HG02571 (cell line): ENCODE measurements around the gene LMNA.

Experiments used
- ATAC-seq: cut with Tn5 transposase; IDR thresholded peaks from one replicate; pipeline ENCODE4 v1.9.1; 2021; ENCODE audit warnings: mild to moderate bottlenecking, moderate library complexity; ENCODE audit not compliant: unreplicated experiment

LMNA gene

DNA sequence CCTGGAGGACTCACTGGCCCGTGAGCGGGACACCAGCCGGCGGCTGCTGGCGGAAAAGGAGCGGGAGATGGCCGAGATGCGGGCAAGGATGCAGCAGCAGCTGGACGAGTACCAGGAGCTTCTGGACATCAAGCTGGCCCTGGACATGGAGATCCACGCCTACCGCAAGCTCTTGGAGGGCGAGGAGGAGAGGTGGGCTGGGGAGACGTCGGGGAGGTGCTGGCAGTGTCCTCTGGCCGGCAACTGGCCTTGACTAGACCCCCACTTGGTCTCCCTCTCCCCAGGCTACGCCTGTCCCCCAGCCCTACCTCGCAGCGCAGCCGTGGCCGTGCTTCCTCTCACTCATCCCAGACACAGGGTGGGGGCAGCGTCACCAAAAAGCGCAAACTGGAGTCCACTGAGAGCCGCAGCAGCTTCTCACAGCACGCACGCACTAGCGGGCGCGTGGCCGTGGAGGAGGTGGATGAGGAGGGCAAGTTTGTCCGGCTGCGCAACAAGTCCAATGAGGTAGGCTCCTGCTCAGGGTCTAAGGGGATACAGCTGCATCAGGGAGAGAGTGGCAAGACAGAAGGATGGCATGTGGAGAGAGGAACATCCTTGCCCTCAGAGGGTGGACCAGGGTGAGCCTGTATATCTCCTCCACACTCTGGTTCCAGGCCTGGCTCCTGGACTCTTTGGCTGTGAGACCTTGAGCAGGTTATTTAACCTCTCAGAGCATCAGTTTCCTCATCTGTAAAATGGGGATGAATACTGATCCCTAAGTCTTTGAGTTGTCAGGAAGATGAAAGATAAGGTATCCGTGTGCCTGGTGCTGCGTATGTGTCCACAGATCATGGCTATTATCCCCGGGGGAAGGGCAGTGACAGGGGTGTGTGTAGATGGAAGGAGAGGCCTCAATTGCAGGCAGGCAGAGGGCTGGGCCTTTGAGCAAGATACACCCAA, 21.7 kb downstream of the LMNA start:
- ATAC-seq, result no peak

DNA sequence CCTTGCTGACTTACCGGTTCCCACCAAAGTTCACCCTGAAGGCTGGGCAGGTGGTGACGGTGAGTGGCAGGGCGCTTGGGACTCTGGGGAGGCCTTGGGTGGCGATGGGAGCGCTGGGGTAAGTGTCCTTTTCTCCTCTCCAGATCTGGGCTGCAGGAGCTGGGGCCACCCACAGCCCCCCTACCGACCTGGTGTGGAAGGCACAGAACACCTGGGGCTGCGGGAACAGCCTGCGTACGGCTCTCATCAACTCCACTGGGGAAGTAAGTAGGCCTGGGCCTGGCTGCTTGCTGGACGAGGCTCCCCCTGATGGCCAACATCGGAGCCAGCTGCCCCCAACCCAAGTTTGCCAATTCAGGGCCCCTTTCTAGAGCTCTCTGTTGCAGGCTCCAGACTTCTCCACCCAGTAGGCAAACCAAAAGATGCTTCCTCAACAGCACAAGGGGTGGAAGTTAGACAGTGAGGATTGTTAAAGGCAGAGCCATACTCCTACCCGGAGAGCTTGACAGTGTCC, 22.5 kb downstream of the LMNA start:
- no peak for ATAC-seq

DNA sequence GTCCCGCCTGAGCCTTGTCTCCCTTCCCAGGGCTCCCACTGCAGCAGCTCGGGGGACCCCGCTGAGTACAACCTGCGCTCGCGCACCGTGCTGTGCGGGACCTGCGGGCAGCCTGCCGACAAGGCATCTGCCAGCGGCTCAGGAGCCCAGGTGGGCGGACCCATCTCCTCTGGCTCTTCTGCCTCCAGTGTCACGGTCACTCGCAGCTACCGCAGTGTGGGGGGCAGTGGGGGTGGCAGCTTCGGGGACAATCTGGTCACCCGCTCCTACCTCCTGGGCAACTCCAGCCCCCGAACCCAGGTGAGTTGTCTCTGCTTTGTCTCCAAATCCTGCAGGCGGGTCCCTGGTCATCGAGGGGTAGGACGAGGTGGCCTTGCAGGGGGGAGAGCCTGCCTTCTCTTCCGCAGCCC, 24.0 kb downstream of the LMNA start:
- no peak for ATAC-seq

DNA sequence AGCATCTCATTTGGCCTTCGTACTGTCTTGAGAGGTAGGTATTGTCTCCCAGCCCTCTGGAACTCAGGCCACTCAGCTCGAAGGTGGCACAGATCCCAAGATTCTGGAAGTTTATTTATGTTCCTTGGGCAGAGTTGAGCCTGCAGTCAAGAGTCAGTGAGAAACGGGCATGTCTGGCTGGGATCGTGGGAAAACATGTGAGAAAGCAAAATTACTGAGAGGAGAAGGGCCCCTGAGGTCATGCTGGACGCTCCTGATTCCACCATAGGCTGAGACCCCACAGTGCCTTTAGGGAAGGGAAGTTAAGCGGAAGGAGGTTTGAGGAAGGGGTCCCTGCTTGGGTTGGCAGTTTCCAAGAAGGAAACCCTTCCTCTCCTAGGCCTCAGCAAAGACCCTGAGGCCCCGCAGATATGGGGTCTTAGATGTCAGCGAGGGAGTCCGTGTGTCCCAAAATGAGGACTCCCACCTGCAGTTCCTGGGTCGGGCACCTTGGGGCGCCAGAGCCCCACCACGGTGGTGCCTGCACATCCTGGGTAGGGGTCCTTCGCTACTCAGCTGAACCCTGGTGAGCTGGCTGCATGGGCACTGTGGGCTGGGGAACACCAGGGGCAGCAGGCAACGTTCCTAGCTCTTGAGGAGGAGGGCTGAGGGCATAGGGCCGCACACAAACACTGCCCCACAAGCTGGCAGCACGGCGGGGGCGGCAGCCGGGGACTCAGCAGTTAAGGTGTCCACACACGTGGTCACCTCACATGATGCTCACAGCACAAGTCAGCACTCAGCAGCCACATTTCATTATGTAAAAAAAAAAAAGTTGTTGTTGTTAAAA, 26.6 kb downstream of the LMNA start:
- no peak for ATAC-seq

DNA sequence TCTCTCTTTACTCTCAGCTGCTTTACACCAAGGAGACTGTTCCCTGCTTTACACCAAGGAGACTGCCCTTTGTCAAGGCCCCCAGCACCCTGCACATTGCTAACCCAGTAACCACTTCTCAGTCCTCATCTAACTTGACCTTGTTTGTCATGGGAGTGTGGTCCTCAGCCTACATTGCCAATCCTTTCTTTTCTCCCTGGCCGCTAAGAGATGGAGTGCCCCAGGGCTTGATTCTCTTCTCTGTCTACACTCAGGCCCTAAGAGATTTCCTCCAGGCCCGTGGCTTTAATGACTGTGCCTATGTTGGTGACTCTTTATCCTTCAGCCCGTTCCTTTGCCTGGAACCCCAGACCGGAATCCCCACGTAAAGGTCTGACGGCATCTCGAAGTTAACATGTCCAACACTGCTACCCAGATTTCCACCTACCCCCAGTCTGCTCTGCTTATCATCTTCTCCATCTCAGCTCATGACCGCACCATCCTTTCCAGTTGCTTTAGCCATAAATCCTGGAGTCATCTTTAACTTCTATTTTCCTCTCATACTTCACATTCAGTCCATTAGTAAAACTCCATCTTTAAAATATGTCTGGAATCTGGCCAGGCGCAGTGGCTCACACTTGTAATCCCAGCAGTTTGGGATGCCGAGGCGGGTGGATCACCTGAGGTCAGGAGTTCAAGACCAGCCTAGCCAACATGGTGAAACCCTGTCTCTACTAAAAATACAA, 29.4 kb downstream of the LMNA start:
- no peak for ATAC-seq

DNA sequence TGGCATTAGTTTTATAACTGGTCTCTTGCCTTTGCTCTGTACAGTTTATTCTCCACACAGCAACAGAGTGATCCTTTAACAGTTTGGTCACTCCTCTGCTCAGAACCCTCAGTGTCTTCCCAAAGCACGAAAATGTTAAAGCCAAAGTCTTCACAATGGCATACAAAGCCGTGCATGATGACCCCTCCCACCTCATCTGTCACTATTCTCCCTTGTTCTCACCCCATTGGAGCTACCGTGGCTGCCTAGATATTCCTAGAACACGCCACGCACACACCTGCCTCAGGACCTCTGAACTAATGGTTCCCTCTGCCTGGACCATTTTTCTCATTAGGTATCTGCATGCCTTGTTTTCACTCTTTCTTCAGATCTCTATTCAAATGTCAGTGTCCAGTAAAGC, 30.2 kb downstream of the LMNA start:
- ATAC-seq, result no peak

DNA sequence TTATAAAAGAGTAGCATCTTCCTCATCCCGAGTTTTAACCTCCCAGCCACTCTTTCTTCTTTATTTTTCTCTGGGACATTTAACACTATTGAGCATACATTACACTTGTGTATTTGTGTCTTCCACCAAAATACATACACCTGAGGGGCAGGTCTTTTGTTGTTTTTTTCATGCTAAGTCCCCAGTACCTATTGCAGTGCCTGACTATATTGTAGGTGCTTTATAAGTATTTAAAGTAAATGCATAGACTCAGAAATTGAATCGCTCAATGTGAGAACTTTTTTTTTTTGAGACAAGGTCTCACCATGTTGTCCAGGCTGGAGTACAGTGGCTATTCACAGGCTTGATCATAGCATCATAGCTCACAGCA, 31.1 kb downstream of the LMNA start:
- no peak for ATAC-seq

DNA sequence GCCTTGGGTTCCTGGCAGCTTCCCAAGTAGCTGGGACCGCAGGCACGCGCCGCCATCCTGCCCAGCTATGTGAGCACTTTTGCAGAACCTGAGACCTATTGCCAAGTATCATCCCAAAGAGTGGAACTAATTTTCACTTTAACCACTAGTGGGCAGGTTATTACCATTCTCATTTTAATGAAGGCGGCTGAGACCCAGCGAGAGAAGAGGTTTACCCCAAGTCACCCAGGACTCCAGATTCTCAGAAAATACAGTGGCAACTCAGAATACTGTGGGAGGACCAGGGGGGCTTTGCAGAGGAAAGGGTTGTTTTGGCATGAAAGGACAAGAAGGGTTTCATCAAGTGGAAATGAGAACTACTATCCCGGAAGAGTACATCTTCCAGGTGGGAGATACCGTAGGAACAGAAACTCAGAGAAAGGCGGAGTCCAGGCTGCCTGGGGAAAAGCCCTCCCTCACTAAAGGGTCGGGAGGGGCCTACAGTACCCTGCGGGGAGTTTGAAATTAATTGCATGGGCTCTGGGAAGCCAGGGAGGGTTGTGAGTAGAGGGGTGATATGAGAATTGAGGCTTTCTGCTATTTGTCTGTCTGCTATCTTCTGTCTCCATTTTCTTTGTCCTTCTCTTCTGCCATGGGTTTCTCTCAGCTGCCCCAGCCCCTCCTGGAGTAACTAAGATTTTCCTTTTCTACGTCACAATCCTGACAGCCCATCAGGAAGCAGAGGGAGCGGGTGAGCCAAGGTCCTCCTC, 31.7 kb downstream of the LMNA start:
- no peak for ATAC-seq

DNA sequence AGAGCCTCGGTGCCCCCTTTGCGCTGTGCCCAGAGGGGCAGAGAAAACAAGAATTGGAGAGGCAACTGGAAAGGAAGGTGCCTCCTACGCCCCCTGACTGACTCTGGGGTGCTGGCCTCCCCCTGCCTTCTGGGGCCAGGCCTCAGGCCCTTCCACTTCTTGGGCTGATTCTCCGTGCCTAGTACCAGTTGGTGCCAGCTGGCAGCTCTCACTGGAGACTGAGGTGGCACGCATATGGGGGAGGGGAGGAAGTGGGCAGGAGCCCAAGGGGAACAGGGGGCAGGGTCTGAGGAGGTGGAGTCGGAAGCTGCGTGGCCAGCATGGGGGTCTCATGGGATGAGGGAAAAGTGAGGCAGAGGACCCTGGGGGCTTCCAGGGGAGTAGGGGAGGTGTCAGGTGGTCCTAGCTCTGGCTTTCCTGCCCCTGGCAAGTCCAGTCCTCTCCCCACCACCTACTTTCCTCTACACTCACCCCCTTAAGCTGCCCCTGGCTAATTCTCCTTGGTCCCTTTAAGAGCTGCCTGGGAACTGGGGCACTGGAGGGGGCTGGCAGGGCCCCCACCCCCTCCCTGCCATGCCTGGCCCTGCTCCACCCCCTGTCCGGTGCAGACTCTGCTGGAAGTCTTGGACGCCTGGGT, 32.4 kb downstream of the LMNA start:
- ATAC-seq, result no peak

DNA sequence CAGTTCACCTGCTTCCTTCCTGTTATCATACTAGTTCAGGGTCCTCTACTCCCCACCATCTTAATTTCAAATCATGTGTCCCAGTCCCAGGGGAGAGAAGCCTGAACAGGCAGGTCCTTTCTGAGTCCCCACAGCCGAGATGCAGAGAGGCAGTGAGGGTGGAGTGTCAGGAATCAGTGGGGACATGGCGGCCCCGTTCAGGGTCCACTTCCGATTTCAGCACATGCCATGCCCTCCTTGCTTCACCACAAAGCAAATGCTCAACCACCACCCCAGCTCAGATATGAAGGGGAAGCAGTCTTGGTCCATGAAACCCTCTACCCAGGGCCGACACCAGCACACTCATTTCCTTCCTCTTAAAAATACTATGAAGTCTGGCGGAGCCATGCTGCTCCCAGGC, 33.7 kb downstream of the LMNA start:
- ATAC-seq, result no peak

DNA sequence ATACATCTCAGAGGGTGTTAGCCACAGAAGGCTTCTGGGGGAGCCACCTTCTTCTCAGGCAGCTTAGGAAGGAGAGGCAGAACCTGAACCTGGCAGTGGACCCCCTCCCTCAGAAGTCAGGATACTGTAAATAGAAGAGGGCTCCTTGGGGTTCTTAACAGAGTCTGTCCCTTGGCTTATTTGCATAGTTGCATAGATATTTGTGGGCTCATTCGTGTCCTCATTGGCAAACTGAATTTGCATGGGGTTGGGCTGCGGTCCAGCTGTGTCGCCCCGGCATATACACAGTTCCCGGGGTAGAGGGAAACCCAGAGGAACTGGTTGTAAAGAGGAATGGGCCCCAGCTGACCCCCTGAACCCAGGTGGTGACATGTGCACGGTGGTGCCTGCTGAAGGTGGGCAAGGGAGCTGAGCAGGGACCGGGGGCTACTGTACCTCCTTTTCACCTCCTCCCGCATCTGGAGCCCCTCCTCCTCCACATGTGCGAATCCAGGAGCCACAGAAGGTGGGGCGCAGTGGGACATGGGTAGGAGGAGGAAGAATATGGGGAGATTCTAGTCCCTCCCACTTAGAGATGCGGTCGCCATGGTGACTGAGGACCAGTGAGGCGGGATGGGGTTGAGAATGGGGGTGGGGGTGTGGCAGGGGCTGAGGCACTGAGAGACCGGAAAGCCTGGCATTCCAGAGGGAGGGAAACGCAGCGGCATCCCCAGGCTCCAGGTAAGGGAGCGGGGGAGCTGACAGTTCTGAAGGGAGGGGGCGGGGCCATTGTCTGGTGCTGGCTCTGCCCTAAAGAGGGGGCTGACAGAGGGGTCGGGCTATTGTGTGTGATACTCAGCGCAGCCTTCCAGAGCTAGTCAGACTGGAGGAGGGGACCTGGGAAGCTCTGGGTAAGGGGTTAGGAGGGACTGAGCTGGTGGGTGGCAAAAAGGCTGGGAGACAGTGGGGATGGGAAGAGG, 35.1 kb downstream of the LMNA start:
- peak; percentile 63 for ATAC-seq

DNA sequence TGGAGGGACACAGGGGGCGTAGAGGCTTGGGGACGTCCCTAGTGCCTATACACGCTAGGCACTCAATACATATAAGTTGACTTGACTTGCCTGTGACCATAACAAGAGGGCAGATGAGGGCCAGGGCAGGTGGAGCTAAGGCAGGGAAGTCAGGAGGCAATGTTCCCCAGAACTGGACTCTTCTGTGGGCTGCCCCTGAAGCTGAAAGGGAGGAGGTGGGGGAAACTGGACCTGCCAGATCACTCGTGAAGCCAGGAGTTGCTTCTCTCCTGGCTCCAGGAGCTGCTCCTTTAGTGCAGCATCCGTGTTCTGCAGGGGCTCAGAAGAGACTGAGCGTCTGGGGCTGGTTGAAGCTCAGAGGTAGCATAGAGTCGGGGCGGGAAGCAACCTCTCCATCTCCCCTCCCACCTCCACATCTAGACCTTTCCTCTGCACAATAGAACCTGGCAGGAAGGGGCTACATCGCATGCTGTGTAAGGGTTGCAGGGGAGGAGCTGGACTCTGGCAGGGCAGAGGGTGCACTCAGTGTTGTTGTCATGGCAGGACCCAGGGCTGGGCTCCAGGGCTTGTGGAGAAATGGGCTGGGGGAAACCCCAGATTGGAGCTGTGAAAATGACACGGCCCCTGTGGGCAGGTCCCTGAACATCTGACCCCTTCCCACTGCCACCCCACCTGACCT, 36.0 kb downstream of the LMNA start:
- no peak for ATAC-seq

DNA sequence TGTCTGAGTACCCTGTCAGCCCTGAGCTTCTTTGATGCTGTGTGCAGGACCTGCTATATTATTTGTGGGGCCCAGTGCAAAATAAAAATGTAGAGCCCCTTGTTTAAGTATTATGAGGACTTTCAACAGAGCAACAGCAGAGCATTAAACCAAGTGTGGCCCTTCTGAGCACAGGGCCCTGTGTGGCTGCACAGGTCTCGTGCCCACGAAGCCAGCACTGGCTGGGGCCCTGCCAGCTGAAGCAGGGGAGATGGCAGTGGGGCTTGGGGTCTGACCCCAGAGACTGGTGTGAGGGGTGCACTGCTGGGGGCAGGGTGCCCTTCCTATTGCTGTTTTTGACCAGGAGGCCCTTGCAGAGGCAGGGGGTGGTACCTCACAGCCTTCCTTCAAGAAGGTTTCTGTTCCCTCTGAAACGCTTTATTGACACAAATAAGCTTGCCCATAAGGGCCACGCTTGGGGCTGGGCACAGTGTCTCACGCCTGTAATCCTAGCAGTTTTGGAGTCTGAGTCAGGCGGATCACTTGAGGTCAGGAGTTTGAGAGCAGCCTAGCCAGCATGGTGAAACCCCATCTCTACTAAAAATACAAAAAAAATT, 36.7 kb downstream of the LMNA start:
- ATAC-seq, result no peak

DNA sequence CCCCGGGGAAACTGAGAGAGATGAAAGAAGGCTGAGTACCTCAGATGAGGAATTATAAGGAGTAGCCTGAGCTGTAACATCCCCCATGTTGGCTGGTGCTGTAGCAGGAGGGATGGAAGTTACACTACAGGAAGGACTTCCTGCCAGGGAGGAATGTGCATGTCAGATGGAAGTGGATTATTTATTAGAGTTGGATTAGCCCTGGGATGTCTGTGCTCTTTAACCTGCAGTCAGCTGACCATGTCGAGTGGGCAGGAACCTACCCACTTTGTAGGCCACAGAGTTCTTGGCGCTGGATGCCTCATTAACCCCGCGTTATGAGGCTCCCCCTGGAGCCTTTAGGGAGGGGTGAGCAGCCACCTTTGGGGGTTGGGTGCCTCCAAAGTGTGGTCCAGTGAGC, 38.1 kb downstream of the LMNA start:
- ATAC-seq, result no peak

DNA sequence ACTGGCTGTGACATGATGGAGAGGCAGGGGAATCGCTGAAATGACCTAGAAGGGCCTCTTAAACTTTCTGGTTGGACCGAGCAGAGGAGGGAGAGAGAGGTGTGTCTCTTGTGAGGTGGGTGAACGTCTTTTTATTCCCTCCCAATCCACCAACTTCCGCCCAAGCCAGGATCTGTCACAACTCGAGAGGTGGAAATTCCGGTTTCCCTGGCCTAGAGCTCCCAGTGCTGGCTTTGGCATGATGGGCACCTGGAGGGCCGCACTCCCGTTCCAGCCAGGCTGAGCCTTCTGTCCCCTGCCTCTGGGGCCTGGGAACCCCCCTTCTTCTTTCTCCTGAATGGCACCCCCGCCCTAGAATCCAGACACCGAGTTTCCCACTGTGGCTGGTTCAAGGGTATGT, 38.9 kb downstream of the LMNA start, which contains the start of gene SEMA4A:
TSS of gene SEMA4A (plus strand) at position 224 of the 400 bp plus-strand sequence. CDS start 994 bp downstream, outside the sequence.
- ATAC-seq, result no peak

DNA sequence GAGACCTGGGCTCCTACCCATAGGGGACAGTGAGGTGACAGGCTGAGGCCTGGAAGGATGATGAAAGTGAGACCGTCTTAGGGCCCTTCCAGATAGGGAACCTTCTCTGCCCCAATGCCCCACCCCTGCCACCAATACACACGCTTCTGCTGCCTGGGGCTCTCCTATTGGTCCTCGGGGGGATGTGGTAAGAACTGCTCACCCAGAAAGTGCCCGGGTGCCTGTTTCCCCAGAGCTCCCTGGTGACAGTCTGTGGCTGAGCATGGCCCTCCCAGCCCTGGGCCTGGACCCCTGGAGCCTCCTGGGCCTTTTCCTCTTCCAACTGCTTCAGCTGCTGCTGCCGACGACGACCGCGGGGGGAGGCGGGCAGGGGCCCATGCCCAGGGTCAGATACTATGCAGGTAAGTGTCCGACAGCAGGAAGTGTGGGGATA, 39.8 kb downstream of the LMNA start:
- ATAC-seq, result peak; percentile 47

DNA sequence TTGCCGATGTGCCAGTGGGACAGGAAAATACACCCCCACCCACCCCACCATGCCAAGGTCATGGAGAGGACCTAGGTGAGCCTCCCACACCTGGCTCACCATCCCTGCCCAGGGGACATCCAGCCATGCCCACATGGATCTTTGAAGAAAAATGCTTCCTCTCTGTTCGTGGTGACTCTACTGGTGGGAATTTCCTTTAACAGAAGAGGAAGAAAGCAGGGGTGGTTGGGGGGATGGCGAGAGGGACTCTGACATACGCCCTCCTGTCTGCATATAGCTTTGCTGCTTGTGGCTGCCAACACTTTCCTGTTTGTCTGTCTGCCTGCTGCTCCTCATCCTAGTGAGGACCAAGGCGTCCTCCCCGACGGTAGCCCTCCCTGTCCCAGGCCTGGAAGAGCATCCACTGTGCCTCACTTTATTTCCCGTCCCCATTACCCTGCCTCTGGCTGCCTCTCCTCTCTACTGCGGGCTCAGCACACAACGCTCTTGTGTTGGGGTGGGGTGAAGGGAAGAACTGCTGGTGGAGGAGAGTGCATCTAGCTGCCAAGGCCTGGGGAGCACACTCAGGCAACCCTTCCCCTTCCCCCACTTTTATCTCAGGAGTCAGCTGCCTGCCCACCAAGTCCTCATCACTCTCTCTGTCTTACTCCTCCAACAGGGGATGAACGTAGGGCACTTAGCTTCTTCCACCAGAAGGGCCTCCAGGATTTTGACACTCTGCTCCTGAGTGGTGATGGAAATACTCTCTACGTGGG, 41.4 kb downstream of the LMNA start:
- no peak for ATAC-seq
